GM10266 (cell line): ENCODE measurements around the gene GSG1L.

Source experiments
- DNase-seq: peaks from one replicate; pipeline ENCODE4 v3.0.0; 2012; ENCODE audit errors: extremely low spot score
- TF ChIP-seq, protein P1 (sequence below): IDR thresholded peaks from 2 replicates; pipeline ENCODE4 v1.5.1; 2012; ENCODE audit warnings: mild to moderate bottlenecking, low read depth; ENCODE audit not compliant: control insufficient read depth, insufficient read depth; ENCODE audit errors: missing control alignments

Gene GSG1L

DNA sequence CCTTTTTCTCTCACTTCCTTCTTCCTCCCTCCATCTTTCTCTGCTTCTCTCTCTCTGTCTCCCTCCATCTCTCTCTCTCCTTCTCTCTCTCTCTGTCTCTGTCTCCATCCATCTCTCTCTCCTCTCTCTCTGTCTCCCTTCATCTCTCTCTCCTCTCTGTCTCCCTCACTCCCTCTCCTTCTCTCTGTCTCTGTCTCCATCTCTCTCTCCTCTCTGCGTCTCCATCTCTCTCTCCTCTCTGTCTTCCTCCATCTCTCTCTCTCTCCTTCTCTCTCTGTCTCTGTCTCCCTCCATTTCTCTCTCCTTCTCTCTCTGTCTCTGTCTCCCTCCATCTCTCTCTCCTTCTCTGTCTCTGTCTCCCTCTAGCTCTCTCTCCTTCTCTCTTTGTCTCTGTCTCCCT, 194.1 kb downstream of the GSG1L start:
- TF ChIP-seq, protein P1, sequence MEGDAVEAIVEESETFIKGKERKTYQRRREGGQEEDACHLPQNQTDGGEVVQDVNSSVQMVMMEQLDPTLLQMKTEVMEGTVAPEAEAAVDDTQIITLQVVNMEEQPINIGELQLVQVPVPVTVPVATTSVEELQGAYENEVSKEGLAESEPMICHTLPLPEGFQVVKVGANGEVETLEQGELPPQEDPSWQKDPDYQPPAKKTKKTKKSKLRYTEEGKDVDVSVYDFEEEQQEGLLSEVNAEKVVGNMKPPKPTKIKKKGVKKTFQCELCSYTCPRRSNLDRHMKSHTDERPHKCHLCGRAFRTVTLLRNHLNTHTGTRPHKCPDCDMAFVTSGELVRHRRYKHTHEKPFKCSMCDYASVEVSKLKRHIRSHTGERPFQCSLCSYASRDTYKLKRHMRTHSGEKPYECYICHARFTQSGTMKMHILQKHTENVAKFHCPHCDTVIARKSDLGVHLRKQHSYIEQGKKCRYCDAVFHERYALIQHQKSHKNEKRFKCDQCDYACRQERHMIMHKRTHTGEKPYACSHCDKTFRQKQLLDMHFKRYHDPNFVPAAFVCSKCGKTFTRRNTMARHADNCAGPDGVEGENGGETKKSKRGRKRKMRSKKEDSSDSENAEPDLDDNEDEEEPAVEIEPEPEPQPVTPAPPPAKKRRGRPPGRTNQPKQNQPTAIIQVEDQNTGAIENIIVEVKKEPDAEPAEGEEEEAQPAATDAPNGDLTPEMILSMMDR: no peak
- DNase-seq: no peak

DNA sequence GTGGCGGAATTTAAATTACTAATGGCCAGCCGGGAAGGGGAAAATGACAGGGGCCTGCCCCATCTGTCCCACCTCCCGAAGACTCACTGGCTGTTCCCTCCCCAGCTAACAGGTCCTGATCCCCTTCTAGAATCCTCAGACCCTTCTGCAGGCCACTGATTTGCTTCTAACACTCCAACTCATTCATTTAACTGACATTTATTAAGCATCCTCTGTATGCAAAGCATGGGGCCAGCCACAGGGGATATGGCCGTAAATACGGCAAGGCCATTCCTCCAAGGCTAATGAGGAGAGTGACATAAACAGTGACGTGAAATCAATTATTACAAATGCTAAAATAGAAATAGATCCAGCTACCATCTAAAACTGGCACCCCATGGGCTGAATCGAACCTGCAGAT, 195.3 kb downstream of the GSG1L start:
- TF ChIP-seq, protein P1: no peak

DNA sequence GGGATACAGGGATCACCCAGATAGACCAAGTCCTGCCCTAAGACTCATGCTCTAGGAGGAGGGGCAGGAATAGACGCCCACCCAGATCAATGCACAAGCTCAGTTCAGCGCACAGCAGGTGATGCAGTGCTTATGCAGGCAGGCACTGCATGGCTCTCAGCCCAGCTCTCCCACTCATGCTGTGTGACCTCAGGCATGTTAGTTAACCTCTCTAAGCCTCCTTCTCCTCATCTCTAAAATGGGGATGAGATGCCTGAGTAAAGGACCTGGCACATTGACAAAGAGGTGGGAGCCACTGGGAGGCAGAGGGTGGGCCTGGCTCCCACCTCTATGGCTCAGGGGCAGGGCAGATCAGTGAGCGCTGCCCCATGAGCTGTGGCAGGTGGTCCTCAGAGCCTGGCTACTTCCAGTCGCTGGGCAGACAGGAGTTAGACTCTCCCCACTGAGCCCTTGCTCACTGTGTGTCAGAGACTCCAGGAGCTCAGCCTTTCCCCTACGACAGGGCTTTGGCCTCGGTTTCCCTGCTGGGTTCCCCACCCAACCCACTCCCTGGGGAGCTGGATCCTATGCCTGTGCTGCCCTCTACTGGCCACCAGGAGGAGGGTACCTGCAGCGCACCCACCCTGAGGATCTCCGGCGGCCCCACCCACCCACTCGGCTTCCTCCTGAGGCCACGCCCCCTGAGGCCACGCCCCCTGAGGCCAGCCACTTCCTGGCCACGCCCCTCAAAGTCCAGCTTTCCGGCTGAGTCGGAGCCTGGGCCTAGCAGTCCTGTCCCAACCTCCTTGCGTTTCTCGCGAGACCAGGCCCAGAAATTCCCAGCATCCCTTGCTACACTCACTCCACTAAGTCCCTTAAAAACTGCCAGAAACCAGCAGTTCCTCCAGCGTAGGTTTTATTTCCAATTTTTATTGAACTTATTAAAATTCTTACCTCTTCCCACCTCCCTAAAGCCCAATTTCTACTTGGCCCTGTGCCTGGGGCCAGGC, 196.1 kb downstream of the GSG1L start:
- TF ChIP-seq, protein P1: peak; percentile 37
- peak; percentile 81 for DNase-seq

More for the DNA sequence above, 195.3 kb downstream of the GSG1L start:
- DNase-seq: no peak

DNA sequence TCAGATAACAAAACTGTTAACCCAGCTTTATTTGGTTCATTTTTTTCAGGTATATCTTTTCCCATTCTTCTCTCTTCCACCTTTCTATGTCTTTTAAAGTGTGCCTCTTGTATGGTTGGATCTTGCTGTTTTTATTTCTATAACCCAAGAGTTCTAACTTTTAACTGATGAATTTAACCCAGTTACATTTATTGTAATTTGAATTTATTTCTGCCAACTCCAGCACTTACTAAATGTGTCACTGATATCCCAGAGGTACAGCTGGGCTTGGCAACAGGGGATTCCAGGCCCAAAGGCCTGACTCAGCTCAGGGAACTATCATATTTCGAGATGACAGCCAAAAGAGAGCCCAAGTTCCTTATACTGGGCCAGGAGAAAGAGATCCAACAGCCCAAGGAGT, 200.1 kb downstream of the GSG1L start:
- no peak for DNase-seq
- TF ChIP-seq, protein P1: no peak

DNA sequence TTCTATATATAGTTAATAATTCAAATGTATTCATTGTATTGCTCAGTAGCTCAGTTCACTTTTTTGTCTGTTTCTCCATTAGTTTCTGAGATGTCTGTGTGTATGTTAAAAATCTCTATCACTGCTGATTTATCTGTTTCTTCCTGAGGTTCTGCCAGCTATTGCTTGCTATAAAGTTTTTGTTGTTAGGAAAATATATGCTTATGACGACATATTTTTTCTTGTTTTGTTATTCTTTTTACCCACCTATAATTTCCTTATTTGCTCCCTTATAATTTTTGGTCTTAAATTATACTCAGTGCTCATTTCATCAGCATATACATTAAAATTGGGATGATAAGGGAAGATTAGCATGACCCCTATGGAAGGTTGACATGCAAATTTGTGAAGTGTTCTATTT, 200.6 kb downstream of the GSG1L start:
- TF ChIP-seq, protein P1: no peak
- DNase-seq: no peak

DNA sequence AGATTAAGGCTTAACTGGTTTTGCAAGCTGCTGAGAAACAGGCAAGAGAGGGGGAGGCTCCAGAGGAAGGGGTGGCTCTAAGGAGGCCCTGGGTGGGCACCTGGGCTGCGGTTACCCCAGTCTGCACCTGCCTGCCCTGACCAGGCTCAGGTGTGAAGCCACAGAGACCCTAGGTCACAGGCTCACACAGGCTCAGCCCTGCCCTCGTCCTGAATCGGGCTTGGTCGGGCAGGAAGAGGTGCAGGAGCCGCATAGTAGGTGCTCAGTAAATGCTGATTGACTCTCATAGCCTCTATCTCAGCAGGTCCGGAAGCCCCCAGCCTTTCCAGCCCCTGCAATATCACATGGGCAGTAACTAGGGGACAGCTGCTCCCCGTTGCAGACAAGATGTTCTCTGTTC, 203.4 kb downstream of the GSG1L start:
- DNase-seq: no peak
- TF ChIP-seq, protein P1: no peak

DNA sequence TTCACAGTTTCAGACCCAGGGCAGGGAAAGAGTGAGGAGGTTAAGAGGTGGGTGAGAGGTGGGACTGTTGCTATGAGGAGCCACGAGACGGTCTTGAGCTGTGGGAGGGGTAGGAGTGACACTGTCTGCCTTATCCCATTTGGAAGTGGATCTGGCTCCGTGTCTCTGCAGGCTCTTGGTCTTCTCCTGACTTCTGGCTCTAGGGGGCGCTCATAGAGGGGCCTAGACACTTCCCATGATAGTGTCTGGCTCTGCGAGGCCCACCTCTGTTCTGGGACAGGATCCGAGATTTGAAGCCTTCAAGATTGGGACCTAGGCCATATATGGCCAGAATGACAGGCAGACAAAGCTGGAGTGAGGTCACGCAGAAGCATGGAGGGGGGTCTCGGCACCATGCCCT, 204.5 kb downstream of the GSG1L start:
- TF ChIP-seq, protein P1: no peak
- DNase-seq: no peak
